SK-N-SH (cell line): ENCODE data around the gene UBN1. TPM values are rescaled to one million over a fixed set of nuclear protein-coding genes. Genes with fewer than 3 reads are reported as not detected.

Experiments used
- CTCF ChIA-PET: fragments of 300-600, 350-600 bp; formaldehyde crosslinking; extraction: SDS; loops from one replicate; lab custom pipeline; 2021; lab: Yijun Ruan, JAX
- POLR2A ChIA-PET: fragments of 350-600 bp; sonication (Branson Sonifier 250); formaldehyde crosslinking; extraction: SDS; loops from one replicate; lab custom pipeline; 2020; ENCODE audit warnings: antibody characterized with exemption, inconsistent platforms; lab: Yijun Ruan, JAX
- DNase-seq: peaks from one replicate; pipeline ENCODE4 v3.0.0; 2012
- H2AFZ ChIP-seq: fragments of 200-600 bp; sonication (generic); 2 replicates; pipeline ENCODE4 v1.8.1; 2016; ENCODE audit warnings: antibody characterized with exemption, mild to moderate bottlenecking, low read depth
- H3F3A ChIP-seq: fragments of 200-600 bp; sonication (generic); replicated peaks from 2 replicates; pipeline ENCODE3; 2016; ENCODE audit warnings: antibody characterized with exemption, mild to moderate bottlenecking; ENCODE audit not compliant: insufficient read depth
- H3K27ac ChIP-seq, 2 experiments: fragments of 200-500 bp in 1 of 2; fragments of 200-600 bp in 1 of 2; sonication (Bioruptor generic) in 1 of 2; sonication (generic), shearing (Covaris generic) in 1 of 2; 2 replicates each; pipeline versions ENCODE4 v1.5.1 to v1.6.1; 2014 to 2016; ENCODE audit warnings: low read depth in 2 of 2, inconsistent platforms in 1 of 2, low read length in 1 of 2, mild to moderate bottlenecking in 1 of 2, mixed read lengths in 1 of 2
- H3K27me3 ChIP-seq: fragments of 200-600 bp; sonication (generic), shearing (Covaris generic); 2 replicates; pipeline ENCODE4 v1.6.1; 2016; ENCODE audit warnings: mixed run types; ENCODE audit not compliant: insufficient read depth
- H3K36me3 ChIP-seq, 2 experiments: fragments of 200-500 bp in 1 of 2; fragments of 200-600 bp in 1 of 2; sonication (Bioruptor generic) in 1 of 2; sonication (generic) in 1 of 2; replicated peaks in 1 of 2; 2 replicates each; pipeline versions ENCODE3 to v1.5.1; 2014 to 2016; ENCODE audit warnings: low read length in 1 of 2, mild to moderate bottlenecking in 1 of 2; ENCODE audit not compliant: insufficient read depth in 2 of 2, control insufficient read depth in 1 of 2
- H3K4me1 ChIP-seq, 2 experiments: fragments of 200-500 bp in 1 of 2; fragments of 200-600 bp in 1 of 2; sonication (Bioruptor generic) in 1 of 2; sonication (generic), shearing (Covaris generic) in 1 of 2; 2 replicates each; pipeline versions ENCODE4 v1.5.1 to v1.6.1; 2014 to 2016; ENCODE audit warnings: low read depth in 1 of 2, low read length in 1 of 2, mixed run types in 1 of 2; ENCODE audit not compliant: insufficient read depth in 2 of 2, control insufficient read depth in 1 of 2
- H3K4me2 ChIP-seq: fragments of 200-600 bp; sonication (generic), shearing (Covaris generic); 2 replicates; pipeline ENCODE4 v1.6.1; 2017; ENCODE audit warnings: mixed run types
- H3K4me3 ChIP-seq, 2 experiments: fragments of 200-500 bp in 1 of 2; fragments of 200-600 bp in 1 of 2; sonication (Bioruptor generic) in 1 of 2; sonication (generic), shearing (Covaris generic) in 1 of 2; 2 replicates each; pipeline versions ENCODE4 v1.5.1 to v1.8.1; 2014 to 2016; ENCODE audit warnings: low read depth in 2 of 2, inconsistent platforms in 1 of 2, low read length in 1 of 2, mild to moderate bottlenecking in 1 of 2, mixed read lengths in 1 of 2, moderate library complexity in 1 of 2
- H3K79me2 ChIP-seq: fragments of 200-600 bp; sonication (generic); 2 replicates; pipeline ENCODE4 v1.8.1; 2017; ENCODE audit warnings: mild to moderate bottlenecking; ENCODE audit not compliant: insufficient read depth
- H3K9ac ChIP-seq: fragments of 200-600 bp; sonication (generic); 2 replicates; pipeline ENCODE4 v1.6.1; 2017; ENCODE audit warnings: mixed run types
- H3K9me2 ChIP-seq: fragments of 200-600 bp; sonication (generic); 2 replicates; pipeline ENCODE4 v1.6.1; 2017; ENCODE audit warnings: mixed run types
- H3K9me3 ChIP-seq: fragments of 200-600 bp; sonication (generic); 2 replicates; pipeline ENCODE4 v1.6.1; 2017; ENCODE audit warnings: mixed run types, mild to moderate bottlenecking, moderate library complexity
- H4K20me1 ChIP-seq: fragments of 200-600 bp; sonication (generic); 2 replicates; pipeline ENCODE4 v1.6.1; 2017; ENCODE audit warnings: mild to moderate bottlenecking, mixed run types; ENCODE audit not compliant: insufficient read depth
- CHD2 ChIP-seq: fragments of 150-350 bp; IDR thresholded peaks from 2 replicates; pipeline ENCODE4 v1.6.1; 2018; ENCODE audit warnings: low read length; ENCODE audit not compliant: partially characterized antibody
- ELF1 ChIP-seq: IDR thresholded peaks from 2 replicates; pipeline ENCODE4 v1.4.0; 2012
- EP300 ChIP-seq, 2 experiments: IDR thresholded peaks; 2 replicates each; pipeline versions ENCODE4 v1.4.0 to v1.6.1; 2012; ENCODE audit warnings: borderline replicate concordance in 1 of 2, low read depth in 1 of 2, low read length in 1 of 2
- EZH2phosphoT487 ChIP-seq: fragments of 200-600 bp; sonication (generic); IDR thresholded peaks from 2 replicates; pipeline ENCODE4 v1.6.1; 2017; ENCODE audit warnings: low read depth, mixed run types, mild to moderate bottlenecking, antibody characterized with exemption, moderate library complexity, borderline replicate concordance
- FOSL2 ChIP-seq: IDR thresholded peaks from 2 replicates; pipeline ENCODE4 v1.4.0; 2012; ENCODE audit warnings: low read depth, mild to moderate bottlenecking, moderate library complexity, borderline replicate concordance
- FOXJ3 ChIP-seq: sonication (generic); formaldehyde crosslinking; IDR thresholded peaks from 2 replicates; pipeline ENCODE4 v1.5.1; 2020; ENCODE audit warnings: mild to moderate bottlenecking, missing genetic modification reagents
- FOXM1 ChIP-seq: IDR thresholded peaks from 2 replicates; pipeline ENCODE4 v1.4.0; 2012; ENCODE audit warnings: low read depth, mild to moderate bottlenecking
- GABPA ChIP-seq: IDR thresholded peaks from 2 replicates; pipeline ENCODE4 v1.4.0; 2012; ENCODE audit warnings: low read depth, mild to moderate bottlenecking
- GATA2 ChIP-seq: sonication (generic); formaldehyde crosslinking; IDR thresholded peaks from 2 replicates; pipeline ENCODE4 v1.5.0; 2020; ENCODE audit warnings: mild to moderate bottlenecking, missing genetic modification reagents
- JUND ChIP-seq: IDR thresholded peaks from 2 replicates; pipeline ENCODE4 v1.4.0; 2012
- MEF2A ChIP-seq: IDR thresholded peaks from 2 replicates; pipeline ENCODE4 v1.4.0; 2012; ENCODE audit warnings: low read depth, borderline replicate concordance
- MXI1 ChIP-seq: IDR thresholded peaks from 2 replicates; pipeline ENCODE4 v1.6.1; 2012; ENCODE audit warnings: mild to moderate bottlenecking, low read depth, low read length, improper control_type of control experiment
- NFIC ChIP-seq: IDR thresholded peaks from 2 replicates; pipeline ENCODE4 v1.4.0; 2012; ENCODE audit warnings: borderline replicate concordance
- NRF1 ChIP-seq: IDR thresholded peaks from 2 replicates; pipeline ENCODE4 v1.6.1; 2012; ENCODE audit warnings: low read depth, mild to moderate bottlenecking, low read length
- POLR2AphosphoS5 ChIP-seq: IDR thresholded peaks from 2 replicates; pipeline ENCODE4 v1.6.1; 2012; ENCODE audit warnings: low read depth, low read length
- RAD21 ChIP-seq: IDR thresholded peaks from 2 replicates; pipeline ENCODE4 v1.6.1; 2012; ENCODE audit warnings: mild to moderate bottlenecking, low read length
- RCOR1 ChIP-seq: fragments of 150-350 bp; IDR thresholded peaks from 2 replicates; pipeline ENCODE4 v1.6.1; 2017; ENCODE audit warnings: antibody characterized with exemption, low read length
- SIN3A ChIP-seq: IDR thresholded peaks from 2 replicates; pipeline ENCODE4 v1.6.1; 2012; ENCODE audit warnings: low read depth, mild to moderate bottlenecking, low read length, moderate library complexity, borderline replicate concordance
- SMC3 ChIP-seq: IDR thresholded peaks from 2 replicates; pipeline ENCODE4 v1.6.1; 2012; ENCODE audit warnings: low read depth, low read length, improper control_type of control experiment
- TAF1 ChIP-seq: IDR thresholded peaks from 2 replicates; pipeline ENCODE4 v1.6.1; 2012; ENCODE audit warnings: low read depth, mild to moderate bottlenecking, low read length, moderate library complexity, borderline replicate concordance
- TCF12 ChIP-seq: IDR thresholded peaks from 2 replicates; pipeline ENCODE4 v1.4.0; 2012
- TEAD4 ChIP-seq: IDR thresholded peaks from 2 replicates; pipeline ENCODE4 v1.4.0; 2012; ENCODE audit warnings: mild to moderate bottlenecking, borderline replicate concordance; ENCODE audit not compliant: insufficient read depth
- YY1 ChIP-seq: IDR thresholded peaks from 2 replicates; pipeline ENCODE4 v1.4.0; 2012; ENCODE audit warnings: low read depth, mild to moderate bottlenecking
- WGBS: methylation state at CpG from one replicate; pipeline ENCODE4 v1.1.6; 2017; ENCODE audit warnings: low lambda C conversion rate; 5-methylcytosine and 5-hydroxymethylcytosine counted together
- polyA plus RNA-seq, 3 experiments: library from polyadenylated mRNA; depleted of rRNA; stranded (reverse); fragments of >200 nt; gene quantifications; 2 replicates each; pipeline ENCODE4 v1.2.3, GENCODE V29; 2012
- TF ChIP-seq, protein P1 (sequence below): fragments of 150-350 bp; IDR thresholded peaks from 2 replicates; pipeline ENCODE4 v1.6.1; 2016; ENCODE audit warnings: mild to moderate bottlenecking, low read depth, low read length
- TF ChIP-seq, protein P2 (sequence below): IDR thresholded peaks from 2 replicates; pipeline ENCODE4 v1.6.1; 2012; ENCODE audit warnings: mild to moderate bottlenecking, low read depth, low read length, moderate library complexity
- TF ChIP-seq, protein P3 (sequence below): IDR thresholded peaks from 2 replicates; pipeline ENCODE4 v1.4.0; 2012; ENCODE audit warnings: low read depth
- TF ChIP-seq, protein P4 (sequence below): fragments of 150-350 bp; IDR thresholded peaks from 2 replicates; pipeline ENCODE4 v1.6.1; 2017; ENCODE audit warnings: antibody characterized with exemption, low read length, low read depth, borderline replicate concordance

The UBN1 gene
- polyA plus RNA-seq, 1 of the 3 experiments (the other 2 are of a cell fraction), result 10.9 TPM

DNA sequence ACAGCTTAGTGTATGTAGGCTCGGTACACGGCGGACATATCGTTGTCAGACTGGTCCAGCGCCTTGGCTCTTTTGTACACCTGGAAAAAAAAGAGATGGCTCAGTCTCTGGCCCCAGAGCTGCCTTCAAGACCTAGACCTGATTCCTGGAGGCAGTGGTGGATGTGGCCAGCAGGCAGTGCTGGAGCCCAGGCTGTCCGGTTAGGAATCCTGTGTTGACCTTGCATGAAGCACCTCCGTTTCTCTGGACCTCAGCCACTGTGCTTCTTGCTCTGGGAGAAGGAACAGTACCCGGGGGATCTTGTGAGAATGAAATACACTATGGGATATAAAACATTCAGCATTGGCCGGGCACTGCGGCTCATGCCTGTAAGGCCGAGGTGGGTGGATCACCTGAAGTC is 42.0 kb upstream of the UBN1 start:
- CTCF ChIA-PET, result no interaction called here
- H3K4me3 ChIP-seq, result no peak overlapping the region
- WGBS, result 88% methylated on average over 10 of the region's 11 CpGs

GRCh38 chr16:4806280-4806679 is 41.0 kb upstream of the UBN1 start:
- H3K9me2 ChIP-seq, result no peaks in the 10 kb centered on the region
- H3K4me1 ChIP-seq, result peaks cover 0 to 8% of the 10 kb centered on the region in 2 experiments; a peak in 3 of 4 replicates
- H3K4me3 ChIP-seq, result no peak overlapping the region
- ChIA-PET CTCF (no interaction called here), POLR2A (interaction anchor here (0.6 kb wide), 1 partner anchor 75 kb away, joined by 3 read pairs; no protein-coding TSS in a partner anchor)
- H3F3A ChIP-seq, result peaks cover 15% of the 10 kb centered on the region
- 0 out of 2 replicates have a peak, but pooled peaks cover 5% of the 10 kb centered on the region for H3K79me2 ChIP-seq
- TF ChIP-seq, protein P1, sequence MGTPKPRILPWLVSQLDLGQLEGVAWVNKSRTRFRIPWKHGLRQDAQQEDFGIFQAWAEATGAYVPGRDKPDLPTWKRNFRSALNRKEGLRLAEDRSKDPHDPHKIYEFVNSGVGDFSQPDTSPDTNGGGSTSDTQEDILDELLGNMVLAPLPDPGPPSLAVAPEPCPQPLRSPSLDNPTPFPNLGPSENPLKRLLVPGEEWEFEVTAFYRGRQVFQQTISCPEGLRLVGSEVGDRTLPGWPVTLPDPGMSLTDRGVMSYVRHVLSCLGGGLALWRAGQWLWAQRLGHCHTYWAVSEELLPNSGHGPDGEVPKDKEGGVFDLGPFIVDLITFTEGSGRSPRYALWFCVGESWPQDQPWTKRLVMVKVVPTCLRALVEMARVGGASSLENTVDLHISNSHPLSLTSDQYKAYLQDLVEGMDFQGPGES, result no peak
- TF ChIP-seq JUND (no peak), GATA2 (no peak), TCF12 (no peak), GABPA (no peak), TAF1 (no peak), YY1 (no peak), ELF1 (no peak), MEF2A (no peak), EP300 (IDR thresholded peaks at IDR 0.05; ENCODE audit: borderline replicate concordance in 1 of 2, low read depth in 1 of 2, low read length in 1 of 2) (no peak), CHD2 (no peak)
- TF ChIP-seq, protein P2, sequence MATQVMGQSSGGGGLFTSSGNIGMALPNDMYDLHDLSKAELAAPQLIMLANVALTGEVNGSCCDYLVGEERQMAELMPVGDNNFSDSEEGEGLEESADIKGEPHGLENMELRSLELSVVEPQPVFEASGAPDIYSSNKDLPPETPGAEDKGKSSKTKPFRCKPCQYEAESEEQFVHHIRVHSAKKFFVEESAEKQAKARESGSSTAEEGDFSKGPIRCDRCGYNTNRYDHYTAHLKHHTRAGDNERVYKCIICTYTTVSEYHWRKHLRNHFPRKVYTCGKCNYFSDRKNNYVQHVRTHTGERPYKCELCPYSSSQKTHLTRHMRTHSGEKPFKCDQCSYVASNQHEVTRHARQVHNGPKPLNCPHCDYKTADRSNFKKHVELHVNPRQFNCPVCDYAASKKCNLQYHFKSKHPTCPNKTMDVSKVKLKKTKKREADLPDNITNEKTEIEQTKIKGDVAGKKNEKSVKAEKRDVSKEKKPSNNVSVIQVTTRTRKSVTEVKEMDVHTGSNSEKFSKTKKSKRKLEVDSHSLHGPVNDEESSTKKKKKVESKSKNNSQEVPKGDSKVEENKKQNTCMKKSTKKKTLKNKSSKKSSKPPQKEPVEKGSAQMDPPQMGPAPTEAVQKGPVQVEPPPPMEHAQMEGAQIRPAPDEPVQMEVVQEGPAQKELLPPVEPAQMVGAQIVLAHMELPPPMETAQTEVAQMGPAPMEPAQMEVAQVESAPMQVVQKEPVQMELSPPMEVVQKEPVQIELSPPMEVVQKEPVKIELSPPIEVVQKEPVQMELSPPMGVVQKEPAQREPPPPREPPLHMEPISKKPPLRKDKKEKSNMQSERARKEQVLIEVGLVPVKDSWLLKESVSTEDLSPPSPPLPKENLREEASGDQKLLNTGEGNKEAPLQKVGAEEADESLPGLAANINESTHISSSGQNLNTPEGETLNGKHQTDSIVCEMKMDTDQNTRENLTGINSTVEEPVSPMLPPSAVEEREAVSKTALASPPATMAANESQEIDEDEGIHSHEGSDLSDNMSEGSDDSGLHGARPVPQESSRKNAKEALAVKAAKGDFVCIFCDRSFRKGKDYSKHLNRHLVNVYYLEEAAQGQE, result no peak
- TF ChIP-seq, protein P3, sequence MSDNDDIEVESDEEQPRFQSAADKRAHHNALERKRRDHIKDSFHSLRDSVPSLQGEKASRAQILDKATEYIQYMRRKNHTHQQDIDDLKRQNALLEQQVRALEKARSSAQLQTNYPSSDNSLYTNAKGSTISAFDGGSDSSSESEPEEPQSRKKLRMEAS, result no peak
- WGBS, result 96% methylated on average over 6 of the region's 6 CpGs
- no peak overlapping the region for H2AFZ ChIP-seq
- H3K9me3 ChIP-seq, result no peaks in the 10 kb centered on the region
- no peak overlapping the region for H3K9ac ChIP-seq
- H3K27ac ChIP-seq, result no peak overlapping the region
- no peaks in the 10 kb centered on the region for H4K20me1 ChIP-seq
- H3K27me3 ChIP-seq, result no peaks in the 10 kb centered on the region
- no peak overlapping the region for H3K4me2 ChIP-seq
- peaks cover 14 to 25% of the 10 kb centered on the region in 2 experiments for H3K36me3 ChIP-seq
- no peak for DNase-seq

More for the DNA sequence above, 42.0 kb upstream of the UBN1 start:
- POLR2A ChIA-PET, result no interaction called here
- H3K9ac ChIP-seq, result no peak overlapping the region
- H3K9me3 ChIP-seq, result no peaks in the 10 kb centered on the region
- DNase-seq, result no peak
- no peak overlapping the region for H3K27ac ChIP-seq
- no peak overlapping the region for H2AFZ ChIP-seq
- H3K79me2 ChIP-seq, result 0 out of 2 replicates have a peak, but pooled peaks cover 7% of the 10 kb centered on the region
- H3F3A ChIP-seq, result peaks cover 15% of the 10 kb centered on the region
- no peak for TF ChIP-seq NFIC
- TF ChIP-seq GATA2, result no peak
- no peak for TF ChIP-seq EZH2phosphoT487
- TF ChIP-seq SMC3, result no peak
- TF ChIP-seq FOXJ3 (CRISPR knock-in tag), result no peak
- TF ChIP-seq TEAD4, result no peak
- no peak for TF ChIP-seq RCOR1
- no peak for TF ChIP-seq MXI1
- TF ChIP-seq YY1, result no peak
- no peak for TF ChIP-seq SIN3A
- TF ChIP-seq FOSL2, result no peak
- TF ChIP-seq FOXM1, result no peak
- TF ChIP-seq, protein P4, sequence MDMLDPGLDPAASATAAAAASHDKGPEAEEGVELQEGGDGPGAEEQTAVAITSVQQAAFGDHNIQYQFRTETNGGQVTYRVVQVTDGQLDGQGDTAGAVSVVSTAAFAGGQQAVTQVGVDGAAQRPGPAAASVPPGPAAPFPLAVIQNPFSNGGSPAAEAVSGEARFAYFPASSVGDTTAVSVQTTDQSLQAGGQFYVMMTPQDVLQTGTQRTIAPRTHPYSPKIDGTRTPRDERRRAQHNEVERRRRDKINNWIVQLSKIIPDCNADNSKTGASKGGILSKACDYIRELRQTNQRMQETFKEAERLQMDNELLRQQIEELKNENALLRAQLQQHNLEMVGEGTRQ, result no peak
- no peak for TF ChIP-seq TCF12
- TF ChIP-seq MEF2A, result no peak
- TF ChIP-seq POLR2AphosphoS5, result no peak
- no peak for TF ChIP-seq RAD21
- no peak for TF ChIP-seq ELF1
- no peak for TF ChIP-seq NRF1
- no peak for TF ChIP-seq GABPA
- no peak overlapping the region for H3K4me2 ChIP-seq
- H4K20me1 ChIP-seq, result no peaks in the 10 kb centered on the region
- no peaks in the 10 kb centered on the region for H3K27me3 ChIP-seq
- no peaks in the 10 kb centered on the region for H3K9me2 ChIP-seq
- H3K4me1 ChIP-seq, result peaks cover 0 to 18% of the 10 kb centered on the region in 2 experiments; a peak in 3 of 4 replicates
- peaks cover 14 to 21% of the 10 kb centered on the region in 2 experiments for H3K36me3 ChIP-seq
